ENCODE results near the gene PRL.

DNA sequence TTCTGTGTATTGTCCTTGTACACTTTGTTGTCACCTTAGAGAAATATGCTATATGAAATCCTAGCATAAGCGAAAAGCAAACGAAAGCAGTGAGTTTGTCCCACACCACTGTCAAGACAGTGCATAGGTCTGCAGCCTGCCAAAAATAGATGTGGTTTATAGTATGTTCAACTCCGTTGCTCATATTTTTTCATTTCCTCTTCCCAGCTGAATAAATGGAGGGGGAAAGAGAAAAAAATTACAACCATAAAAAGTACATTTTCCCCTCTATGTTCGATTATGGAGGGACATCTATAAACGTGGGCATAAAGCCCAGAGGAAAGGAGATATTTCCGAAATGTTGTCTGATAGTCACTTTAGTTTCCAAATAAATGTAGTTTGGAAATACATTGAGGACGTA, 25.8 kb downstream of the PRL start:
- TF ChIP-seq, protein P1, sequence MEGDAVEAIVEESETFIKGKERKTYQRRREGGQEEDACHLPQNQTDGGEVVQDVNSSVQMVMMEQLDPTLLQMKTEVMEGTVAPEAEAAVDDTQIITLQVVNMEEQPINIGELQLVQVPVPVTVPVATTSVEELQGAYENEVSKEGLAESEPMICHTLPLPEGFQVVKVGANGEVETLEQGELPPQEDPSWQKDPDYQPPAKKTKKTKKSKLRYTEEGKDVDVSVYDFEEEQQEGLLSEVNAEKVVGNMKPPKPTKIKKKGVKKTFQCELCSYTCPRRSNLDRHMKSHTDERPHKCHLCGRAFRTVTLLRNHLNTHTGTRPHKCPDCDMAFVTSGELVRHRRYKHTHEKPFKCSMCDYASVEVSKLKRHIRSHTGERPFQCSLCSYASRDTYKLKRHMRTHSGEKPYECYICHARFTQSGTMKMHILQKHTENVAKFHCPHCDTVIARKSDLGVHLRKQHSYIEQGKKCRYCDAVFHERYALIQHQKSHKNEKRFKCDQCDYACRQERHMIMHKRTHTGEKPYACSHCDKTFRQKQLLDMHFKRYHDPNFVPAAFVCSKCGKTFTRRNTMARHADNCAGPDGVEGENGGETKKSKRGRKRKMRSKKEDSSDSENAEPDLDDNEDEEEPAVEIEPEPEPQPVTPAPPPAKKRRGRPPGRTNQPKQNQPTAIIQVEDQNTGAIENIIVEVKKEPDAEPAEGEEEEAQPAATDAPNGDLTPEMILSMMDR (IDR thresholded peaks at IDR 0.05; ENCODE audit: insufficient read depth, low read depth, low read length), result no peak
- TF ChIP-seq EZH2 (IDR thresholded peaks at IDR 0.05; ENCODE audit: insufficient read depth, low read length), result no peak

Measured in astrocyte (in vitro differentiated cells and primary cell).